Measurements from ENCODE around the gene UBXN7. TPM values are rescaled to one million over a fixed set of nuclear protein-coding genes. Genes with fewer than 3 reads are reported as not detected.

UBXN7 gene
- total and polyA plus RNA-seq, 2 of the 8 experiments (the other 6 are each of a cell fraction or from before 2014, with no cell fraction given): 18.5 to 109 TPM

GRCh38 chr3:196340466-196340865 is 91.8 kb downstream of the UBXN7 start:
- ChIA-PET CTCF (ENCODE audit: partially characterized antibody) (no interaction called here), POLR2A (ENCODE audit: partially characterized antibody) (interaction anchor here (1.3 kb wide), 1 partner anchor 98 kb away, joined by 3 read pairs; no protein-coding TSS in a partner anchor)
- TF ChIP-seq YY1 (IDR thresholded peaks at IDR 0.05; ENCODE audit: low read depth, low read length): no peak
- no peak for TF ChIP-seq CHD2 (IDR thresholded peaks at IDR 0.05; ENCODE audit: low read length)
- TF ChIP-seq BCL11A (IDR thresholded peaks at IDR 0.05; ENCODE audit: low read depth in 2 of 2, low read length in 2 of 2): no peak
- TF ChIP-seq CBX8 (IDR thresholded peaks at IDR 0.05; ENCODE audit: borderline replicate concordance, low read depth, low read length): no peak
- no peak for TF ChIP-seq EZH2 (IDR thresholded peaks at IDR 0.05; ENCODE audit: low read depth, low read length, severe bottlenecking)
- no peak for TF ChIP-seq NRF1 (IDR thresholded peaks at IDR 0.05; ENCODE audit: low read depth, low read length)
- TF ChIP-seq GTF2F1 (IDR thresholded peaks at IDR 0.05; ENCODE audit: borderline replicate concordance, low read depth, low read length): no peak
- TF ChIP-seq MAX (IDR thresholded peaks at IDR 0.05): no peak
- no peak for TF ChIP-seq SRF (IDR thresholded peaks at IDR 0.05; ENCODE audit: low read depth, low read length)
- TF ChIP-seq ASH2L (IDR thresholded peaks at IDR 0.05; ENCODE audit: low read length): no peak
- TF ChIP-seq RFX5 (IDR thresholded peaks at IDR 0.05; ENCODE audit: borderline replicate concordance, low read depth, low read length): no peak
- TF ChIP-seq POU5F1 (IDR thresholded peaks at IDR 0.05; ENCODE audit: low read depth, low read length): no peak
- TF ChIP-seq FOSL1 (IDR thresholded peaks at IDR 0.05; ENCODE audit: insufficient read depth, low read depth, low read length): no peak
- TF ChIP-seq EP300 (IDR thresholded peaks at IDR 0.05; ENCODE audit: borderline replicate concordance in 1 of 2, low read depth in 2 of 2, low read length in 2 of 2): no peak
- no peak for TF ChIP-seq SP2 (IDR thresholded peaks at IDR 0.05; ENCODE audit: low read length)
- no peak for TF ChIP-seq POLR2A (IDR thresholded peaks at IDR 0.05; ENCODE audit: control extremely low read depth in 1 of 2, low read depth in 2 of 2, low read length in 2 of 2)

More at GRCh38 chr3:196340466-196340865, 91.8 kb downstream of the UBXN7 start:
- Histone ChIP-seq H3K79me1 (ENCODE audit: low read depth, low read length) (no peaks in the 10 kb centered on the region), H2BK5ac (ENCODE audit: low read depth, low read length) (no peak overlapping the region), H3K27me3 (replicated peaks in 1 of 4; ENCODE audit: control insufficient read depth in 3 of 4, extremely low read depth in 1 of 4, insufficient read depth in 3 of 4, low read length in 3 of 4) (no peaks in the 10 kb centered on the region), H3K4me1 (replicated peaks in 1 of 4; ENCODE audit: control insufficient read depth in 3 of 4, insufficient read depth in 4 of 4, low read length in 3 of 4) (no peaks in the 10 kb centered on the region; a peak in 1 of 7 replicates), H3K18ac (ENCODE audit: extremely low read depth, low read length) (no peak overlapping the region), H3K4me3 (ENCODE audit: extremely low read depth in 1 of 4, insufficient read depth in 2 of 4, low read depth in 3 of 4, low read length in 4 of 4) (no peak overlapping the region), H3K9ac (replicated peaks in 1 of 4; ENCODE audit: extremely low read depth in 1 of 4, low read depth in 3 of 4, low read length in 3 of 4) (no peak overlapping the region), H3K4me2 (ENCODE audit: insufficient read depth in 1 of 2, low read depth in 2 of 2, low read length in 2 of 2) (no peak overlapping the region), H3K36me3 (ENCODE audit: control insufficient read depth in 2 of 4, insufficient read depth in 4 of 4, low read length in 3 of 4) (no peaks in the 10 kb centered on the region), H2BK12ac (ENCODE audit: low read depth, low read length) (no peak overlapping the region), H3K56ac (replicated peaks; ENCODE audit: insufficient read length, low read depth, low read length) (no peak overlapping the region), H2AFZ (ENCODE audit: low read length) (no peak overlapping the region), H3K14ac (ENCODE audit: insufficient read length) (no peak overlapping the region), H2AK5ac (ENCODE audit: low read depth, low read length) (no peak overlapping the region), H4K20me1 (replicated peaks in 1 of 2; ENCODE audit: control insufficient read depth in 1 of 2, insufficient read depth in 2 of 2, low read length in 2 of 2) (no peaks in the 10 kb centered on the region), H4K8ac (ENCODE audit: extremely low read depth, insufficient read depth, low read length) (no peak overlapping the region), H3K23me2 (ENCODE audit: low read depth, low read length) (no peaks in the 10 kb centered on the region), H2BK20ac (ENCODE audit: low read length) (no peak overlapping the region), H3K4ac (replicated peaks; ENCODE audit: insufficient read length, low read depth, low read length) (no peak overlapping the region), H3K23ac (ENCODE audit: insufficient read length) (no peak overlapping the region), H3K79me2 (ENCODE audit: control insufficient read depth in 1 of 2, insufficient read depth in 2 of 2, low read length in 2 of 2) (no peaks in the 10 kb centered on the region), H4K91ac (replicated peaks; ENCODE audit: insufficient read length, low read length) (no peak overlapping the region), H4K5ac (ENCODE audit: insufficient read length, low read depth, low read length) (no peak overlapping the region), H3K27ac (ENCODE audit: low read depth, low read length) (no peak overlapping the region), H3K9me3 (ENCODE audit: insufficient read depth in 2 of 2, low read depth in 1 of 2, low read length in 1 of 2) (no peaks in the 10 kb centered on the region), H2BK15ac (ENCODE audit: low read length) (no peak overlapping the region), H2BK120ac (replicated peaks; ENCODE audit: low read depth, low read length) (no peak overlapping the region)
- no peak for FAIRE-seq
- no peak for DNase-seq (ENCODE audit: low read depth in 1 of 2, low spot score in 2 of 2)
- WGBS, 2 experiments (ENCODE audit: extremely low coverage in 1 of 2, insufficient coverage in 1 of 2, insufficient read length in 1 of 2, insufficient replicate concordance in 2 of 2, low coverage in 1 of 2, low lambda C conversion rate in 2 of 2, missing lambda C conversion rate in 1 of 2): 78% methylated on average over 2 of the region's 2 CpGs; no CpG with 5 or more reads in 1 of the 2 experiments

All from H1 (cell line).